SK-N-SH treated with all-trans-retinoic acid at 6 μM for 48 hours (cell line): ENCODE results near the gene LRRC8C.

Experiments
- ARNTL ChIP-seq: fragments of 450-650 bp; formaldehyde crosslinking; IDR thresholded peaks from 2 replicates; pipeline ENCODE4 v1.5.0; 2020; ENCODE audit warnings: low read depth, mild to moderate bottlenecking, moderate library complexity, borderline replicate concordance
- BACH2 ChIP-seq: fragments of 250-450 bp; sonication (Bioruptor Pico); IDR thresholded peaks from 2 replicates; pipeline ENCODE4 v1.9.0; 2021; ENCODE audit warnings: mild to moderate bottlenecking, borderline replicate concordance
- CREB5 ChIP-seq: fragments of 250-450 bp; sonication (Bioruptor Pico); IDR thresholded peaks from 2 replicates; pipeline ENCODE4 v1.5.1; 2020; ENCODE audit warnings: low read depth, mild to moderate bottlenecking, moderate library complexity
- CSRNP3 ChIP-seq: fragments of 250-450 bp; sonication (Bioruptor Pico); IDR thresholded peaks from 2 replicates; pipeline ENCODE4 v1.5.1; 2021; ENCODE audit warnings: mild to moderate bottlenecking, moderate library complexity
- GLIS3 ChIP-seq: fragments of 250-450 bp; sonication (Bioruptor Pico); IDR thresholded peaks from 2 replicates; pipeline ENCODE4 v1.5.0; 2020; ENCODE audit warnings: mild to moderate bottlenecking, moderate library complexity
- SNAI2 ChIP-seq: fragments of 250-450 bp; sonication (Bioruptor Pico); IDR thresholded peaks from 2 replicates; pipeline ENCODE4 v1.5.0; 2020; ENCODE audit warnings: mild to moderate bottlenecking, moderate library complexity
- ZC3H10 ChIP-seq: fragments of 250-450 bp; sonication (Bioruptor Pico); IDR thresholded peaks from 2 replicates; pipeline ENCODE4 v1.5.1; 2021; ENCODE audit warnings: mild to moderate bottlenecking, moderate library complexity
- ZFP30 ChIP-seq: fragments of 450-650 bp; formaldehyde crosslinking; IDR thresholded peaks from 2 replicates; pipeline ENCODE4 v1.5.0; 2022; ENCODE audit warnings: mild to moderate bottlenecking, moderate library complexity
- ZNF565 ChIP-seq: fragments of 450-650 bp; formaldehyde crosslinking; conservative IDR thresholded peaks from 2 replicates; pipeline ENCODE4 v1.5.0; 2020; ENCODE audit warnings: low read depth, mild to moderate bottlenecking, moderate library complexity
- ZNF70 ChIP-seq: fragments of 450-650 bp; formaldehyde crosslinking; IDR thresholded peaks from 2 replicates; pipeline ENCODE4 v1.5.0; 2020; ENCODE audit warnings: mild to moderate bottlenecking, moderate library complexity
- ZNF8 ChIP-seq: fragments of 450-650 bp; formaldehyde crosslinking; IDR thresholded peaks from 2 replicates; pipeline ENCODE4 v1.5.0; 2020; ENCODE audit warnings: mild to moderate bottlenecking, moderate library complexity
- TF ChIP-seq, protein P1 (sequence below): fragments of 250-450 bp; sonication (Bioruptor Pico); IDR thresholded peaks from 2 replicates; pipeline ENCODE4 v1.8.0; 2020; ENCODE audit warnings: mild to moderate bottlenecking, moderate library complexity, borderline replicate concordance

GRCh38 chr1:89703469-89703868, 70.5 kb downstream of the LRRC8C start:
- no peak for TF ChIP-seq CSRNP3 (CRISPR knock-in tag)
- TF ChIP-seq, protein P1, sequence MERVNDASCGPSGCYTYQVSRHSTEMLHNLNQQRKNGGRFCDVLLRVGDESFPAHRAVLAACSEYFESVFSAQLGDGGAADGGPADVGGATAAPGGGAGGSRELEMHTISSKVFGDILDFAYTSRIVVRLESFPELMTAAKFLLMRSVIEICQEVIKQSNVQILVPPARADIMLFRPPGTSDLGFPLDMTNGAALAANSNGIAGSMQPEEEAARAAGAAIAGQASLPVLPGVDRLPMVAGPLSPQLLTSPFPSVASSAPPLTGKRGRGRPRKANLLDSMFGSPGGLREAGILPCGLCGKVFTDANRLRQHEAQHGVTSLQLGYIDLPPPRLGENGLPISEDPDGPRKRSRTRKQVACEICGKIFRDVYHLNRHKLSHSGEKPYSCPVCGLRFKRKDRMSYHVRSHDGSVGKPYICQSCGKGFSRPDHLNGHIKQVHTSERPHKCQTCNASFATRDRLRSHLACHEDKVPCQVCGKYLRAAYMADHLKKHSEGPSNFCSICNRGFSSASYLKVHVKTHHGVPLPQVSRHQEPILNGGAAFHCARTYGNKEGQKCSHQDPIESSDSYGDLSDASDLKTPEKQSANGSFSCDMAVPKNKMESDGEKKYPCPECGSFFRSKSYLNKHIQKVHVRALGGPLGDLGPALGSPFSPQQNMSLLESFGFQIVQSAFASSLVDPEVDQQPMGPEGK (CRISPR knock-in tag), result no peak
- TF ChIP-seq BACH2 (CRISPR knock-in tag), result no peak
- TF ChIP-seq ZC3H10 (CRISPR knock-in tag), result no peak
- TF ChIP-seq ZNF565 (CRISPR knock-in tag), result no peak
- no peak for TF ChIP-seq ARNTL
- TF ChIP-seq CREB5 (CRISPR knock-in tag), result no peak
- TF ChIP-seq ZFP30 (CRISPR knock-in tag), result no peak
- no peak for TF ChIP-seq ZNF8 (CRISPR knock-in tag)
- no peak for TF ChIP-seq SNAI2 (CRISPR knock-in tag)
- no peak for TF ChIP-seq ZNF70 (CRISPR knock-in tag)
- TF ChIP-seq GLIS3 (CRISPR knock-in tag), result no peak
